GM19395 (cell line): Measurements from ENCODE around the gene PKIB.
"Not testable (repeated sequence)": the region's sequence is repeated elsewhere in the genome, so short reads cannot be mapped to it uniquely, and the experiment has no call there.

Experiments used
- ATAC-seq: cut with Tn5 transposase; IDR thresholded peaks from one replicate; pipeline ENCODE4 v1.9.1; 2021; ENCODE audit warnings: mild to moderate bottlenecking, moderate library complexity; ENCODE audit not compliant: unreplicated experiment

Gene PKIB

DNA sequence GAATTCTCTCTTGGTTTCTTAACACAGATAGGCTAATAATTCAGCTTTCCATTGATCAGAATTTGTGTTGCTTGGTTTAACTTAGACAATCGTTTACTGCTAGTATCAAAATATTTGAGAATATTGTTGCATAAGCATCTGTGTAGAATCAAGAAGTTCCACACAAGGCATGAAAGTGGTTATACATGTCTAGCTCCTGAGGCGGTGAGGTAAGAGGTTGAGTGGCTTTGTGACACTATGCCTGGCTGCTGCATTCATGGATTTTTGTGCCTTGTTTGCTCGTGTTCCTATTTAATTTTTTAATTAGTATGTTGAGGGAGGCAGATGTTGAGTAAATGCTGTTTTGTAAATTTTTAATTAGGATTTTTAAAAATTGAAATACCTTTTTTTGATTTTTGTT, 10.2 kb downstream of the PKIB start:
- ATAC-seq, result no peak

- ATAC-seq, result no peak
These were observed 10.7 kb downstream of the PKIB start for GRCh38 chr6:122620902-122621301.

DNA sequence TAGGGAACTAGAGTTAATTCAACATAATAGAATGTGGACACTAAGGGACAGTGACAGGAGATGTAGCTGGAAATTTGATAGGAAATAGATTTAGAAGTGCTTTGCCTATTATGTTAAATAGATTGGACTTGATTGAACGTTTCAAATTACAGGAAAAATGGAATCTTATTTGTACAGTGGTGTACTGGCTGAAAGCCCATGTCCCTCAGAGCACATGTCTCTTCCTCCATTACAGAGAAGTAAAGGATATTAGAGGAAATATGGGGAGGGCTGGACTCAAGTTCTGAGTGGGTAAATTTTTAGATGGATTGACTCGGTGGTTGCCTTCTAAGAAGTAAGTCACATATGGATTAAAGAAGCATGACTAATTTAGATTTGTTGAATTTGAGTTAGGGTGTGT, 11.4 kb downstream of the PKIB start:
- ATAC-seq, result no peak

- ATAC-seq, result no peak
These were observed 12.3 kb downstream of the PKIB start for GRCh38 chr6:122622479-122622878.

DNA sequence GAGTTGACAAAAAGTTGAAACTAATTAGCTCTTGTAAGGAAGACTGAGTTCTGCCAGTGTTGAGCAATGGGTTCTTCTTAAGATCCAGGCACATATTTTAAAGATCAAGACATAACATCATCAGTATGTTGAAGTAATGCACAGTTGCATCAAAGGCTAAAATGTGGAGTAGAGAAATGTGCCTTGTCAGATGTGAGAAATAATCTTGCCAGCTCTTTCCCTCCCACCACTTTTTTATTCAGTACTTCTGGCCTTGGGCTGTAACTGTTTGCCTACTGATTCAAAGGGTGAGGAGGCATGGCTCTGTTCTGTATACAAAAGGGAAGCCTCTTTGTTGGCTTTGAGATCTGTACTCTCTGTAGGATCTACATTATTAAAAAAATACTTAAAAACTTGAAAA, 13.1 kb downstream of the PKIB start:
- ATAC-seq, result no peak

GRCh38 chr6:122624853-122625252, 14.6 kb downstream of the PKIB start:
- ATAC-seq, result no peak

- ATAC-seq, result no peak
These were observed 18.5 kb downstream of the PKIB start for GRCh38 chr6:122628714-122629113.

GRCh38 chr6:122631571-122632249, 21.5 kb downstream of the PKIB start:
- no peak for ATAC-seq

- ATAC-seq, result no peak
These were observed 30.2 kb downstream of the PKIB start for GRCh38 chr6:122640366-122640765.

DNA sequence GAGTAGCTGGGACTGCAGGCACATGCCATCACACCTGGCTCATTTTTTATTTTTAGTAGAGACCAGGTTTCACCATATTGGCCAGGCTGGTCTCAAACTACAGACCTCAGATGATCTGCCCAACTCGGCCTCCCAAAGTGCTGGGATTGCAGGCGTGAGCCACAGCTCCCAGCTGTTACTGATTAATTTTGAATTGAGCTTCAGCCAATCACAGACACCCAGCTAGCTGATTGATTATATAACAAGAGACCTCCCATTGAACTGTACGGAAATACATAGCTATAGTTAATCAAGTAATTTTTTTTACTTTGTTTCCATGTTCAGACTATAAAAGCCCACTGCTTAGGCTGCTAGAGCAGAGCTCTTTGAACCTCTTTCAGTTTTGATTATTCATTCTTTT, 31.6 kb downstream of the PKIB start:
- ATAC-seq, result no peak

DNA sequence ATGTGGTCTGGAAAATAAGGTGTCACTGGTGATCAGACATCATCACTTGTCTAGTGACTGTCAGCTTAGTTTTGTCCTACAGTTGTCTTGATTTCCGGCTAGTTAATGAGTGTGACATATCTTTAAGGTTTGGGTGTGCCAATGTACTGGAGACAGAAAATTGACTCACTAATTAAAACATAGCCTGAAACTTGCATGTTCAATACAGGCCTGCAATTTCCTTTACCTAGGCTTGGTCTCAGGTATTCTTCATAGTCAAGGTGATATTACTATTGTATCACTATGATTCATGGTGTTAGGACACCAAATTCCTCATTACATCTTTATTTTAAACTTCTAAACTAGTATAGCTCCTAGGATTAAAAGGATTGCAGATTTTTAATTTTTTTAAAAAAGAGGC, 32.4 kb downstream of the PKIB start:
- not testable (repeated sequence) for ATAC-seq

GRCh38 chr6:122645256-122645655, 35.1 kb downstream of the PKIB start:
- no peak for ATAC-seq

- no peak for ATAC-seq
These were observed 37.6 kb downstream of the PKIB start for GRCh38 chr6:122647765-122648164.

GRCh38 chr6:122648726-122649125, 38.5 kb downstream of the PKIB start:
- ATAC-seq, result no peak

DNA sequence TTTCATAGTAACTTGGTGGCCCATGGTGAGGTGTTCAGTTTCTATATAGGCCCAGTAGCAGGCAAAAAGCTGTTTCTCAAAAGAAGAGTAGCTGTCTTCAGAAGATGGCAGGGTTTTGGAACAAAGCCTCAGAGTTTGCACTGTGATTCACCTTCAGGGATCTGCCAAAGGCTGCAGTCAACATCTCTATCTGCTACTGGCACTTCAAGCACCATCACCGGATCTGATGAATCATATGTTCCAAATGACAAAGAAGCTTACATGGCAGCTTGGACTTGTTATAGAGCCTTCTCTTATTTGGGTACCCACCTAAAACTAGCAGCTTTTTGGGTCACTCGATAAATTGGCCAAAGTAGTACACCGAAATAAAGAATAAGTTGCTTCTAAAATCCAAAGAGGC, 39.5 kb downstream of the PKIB start:
- ATAC-seq, result no peak

DNA sequence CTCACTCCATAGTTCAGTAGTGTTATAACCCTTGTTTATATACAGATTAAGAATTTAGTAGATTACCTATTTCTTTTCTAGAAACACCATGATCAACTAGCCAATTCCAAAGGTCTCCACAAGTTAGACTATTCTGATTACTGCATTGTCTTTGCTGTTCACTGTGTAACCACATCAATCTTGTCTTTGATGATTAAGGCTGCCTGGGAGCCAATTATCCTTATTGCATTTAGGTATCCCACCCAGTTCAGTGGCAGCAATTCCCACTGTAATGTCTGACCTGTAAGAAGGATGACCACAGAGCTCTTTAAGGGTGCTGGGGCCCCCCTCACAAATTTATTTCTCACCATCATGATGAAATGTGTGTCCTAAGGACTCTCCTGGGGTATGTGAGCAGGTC, 40.2 kb downstream of the PKIB start:
- ATAC-seq, result no peak

DNA sequence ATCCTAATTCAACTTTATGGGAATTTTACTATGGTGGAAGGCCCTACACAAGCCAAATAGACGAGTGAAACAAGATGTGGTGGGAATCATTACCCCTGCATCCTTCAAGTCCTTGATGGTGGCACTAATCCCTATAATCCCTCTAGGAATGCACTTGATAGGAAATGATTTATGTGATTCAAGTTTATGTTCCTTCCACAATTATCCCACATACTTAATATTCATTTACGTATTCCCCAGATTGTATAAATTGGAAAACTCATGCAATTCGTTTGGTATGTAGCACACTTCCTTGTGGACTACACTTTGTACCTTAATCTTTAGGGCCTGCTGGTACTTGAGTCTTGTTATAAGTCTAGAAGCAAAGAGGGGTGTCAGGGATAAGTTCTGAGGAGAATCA, 40.8 kb downstream of the PKIB start:
- ATAC-seq, result no peak

- ATAC-seq, result no peak
These were observed 41.4 kb downstream of the PKIB start for GRCh38 chr6:122651604-122652003.

GRCh38 chr6:122652431-122652830, 42.2 kb downstream of the PKIB start:
- ATAC-seq, result no peak

DNA sequence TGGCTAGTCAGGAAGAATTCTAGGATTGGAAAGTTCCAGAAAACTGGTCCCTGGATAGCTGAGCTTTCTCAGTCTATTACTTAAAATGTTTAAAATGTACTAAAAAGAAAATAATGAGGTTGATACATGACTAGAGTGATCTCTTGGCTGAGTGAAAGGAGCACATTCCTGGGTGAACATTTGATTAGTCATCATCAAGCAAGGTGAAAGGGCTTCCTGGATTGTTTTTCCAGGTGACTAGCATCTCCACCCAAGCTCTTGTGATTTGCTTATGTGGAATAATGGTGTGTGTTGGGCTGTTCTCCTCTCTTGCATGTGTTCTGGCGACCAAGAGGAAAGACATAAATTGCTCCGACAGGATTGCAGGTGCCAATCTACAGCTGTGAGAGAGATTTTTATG, 42.9 kb downstream of the PKIB start:
- no peak for ATAC-seq

- no peak for ATAC-seq
These were observed 43.8 kb downstream of the PKIB start for GRCh38 chr6:122654012-122654411.

GRCh38 chr6:122657601-122658000, 47.4 kb downstream of the PKIB start:
- no peak for ATAC-seq

DNA sequence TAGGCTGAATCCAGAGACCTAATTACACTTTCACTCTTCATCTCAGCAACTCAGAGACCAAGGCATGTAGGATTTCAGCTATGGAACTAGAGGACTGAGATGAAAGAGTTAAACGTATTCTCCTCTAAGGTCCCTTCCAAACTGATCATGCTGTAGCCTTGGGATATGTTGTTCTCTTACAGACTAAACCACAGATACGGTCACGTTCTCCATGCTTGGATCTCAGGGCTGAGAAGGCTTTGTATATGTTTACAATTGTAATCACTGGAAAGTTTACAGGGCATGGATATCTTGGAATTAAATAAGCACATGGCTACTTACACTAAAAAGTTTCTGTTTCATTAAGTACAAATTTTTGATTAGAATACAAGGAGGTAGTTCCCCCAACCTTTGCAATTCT, 50.1 kb downstream of the PKIB start:
- no peak for ATAC-seq
